ENCODE results near the gene MOV10L1. TPM values are rescaled to one million over a fixed set of nuclear protein-coding genes. Genes with fewer than 3 reads are reported as not detected.
A peak's percentile ranks its signal among the peaks of the same experiment; 100 is the strongest.

The MOV10L1 gene
- total and polyA plus RNA-seq, 9 of the 15 experiments (the other 6 are each of a cell fraction or from before 2014, with no cell fraction given) = 0.06 to 0.43 (median 0.15) TPM

- TF ChIP-seq FOXM1 (IDR thresholded peaks at IDR 0.05; ENCODE audit: low read depth) (no peak), FOXM1 (CRISPR knock-in tag; IDR thresholded peaks at IDR 0.05; ENCODE audit: low read depth) (no peak), BACH1 (tag; IDR thresholded peaks at IDR 0.05) (no peak), FIP1L1 (IDR thresholded peaks at IDR 0.05; ENCODE audit: low read depth, low read length, poor library complexity, severe bottlenecking) (peak; percentile 17), KDM2B (CRISPR knock-in tag; IDR thresholded peaks at IDR 0.05) (no peak), ELF1 (tag; IDR thresholded peaks at IDR 0.05) (peak; percentile 63; the same call in 1 of the 2 replicates), THAP12 (CRISPR knock-in tag; IDR thresholded peaks at IDR 0.05) (no peak), ZBTB12 (CRISPR knock-in tag; IDR thresholded peaks at IDR 0.05) (peak; percentile 31; the same call in 1 of the 2 replicates), KHSRP (IDR thresholded peaks at IDR 0.05) (no peak), ZNF780A (CRISPR knock-in tag; IDR thresholded peaks at IDR 0.05) (no peak), GTF2B (IDR thresholded peaks at IDR 0.05; ENCODE audit: extremely low read depth, insufficient read length) (no peak), TOE1 (IDR thresholded peaks at IDR 0.05; ENCODE audit: borderline replicate concordance) (no peak), TOE1 (CRISPR knock-in tag; IDR thresholded peaks at IDR 0.05; ENCODE audit: borderline replicate concordance, low read depth) (no peak), ELK3 (CRISPR knock-in tag; IDR thresholded peaks at IDR 0.05) (no peak), HMG20A (CRISPR knock-in tag; conservative IDR thresholded peaks at IDR 0.05) (no peak), ZNF146 (CRISPR knock-in tag; IDR thresholded peaks at IDR 0.05; ENCODE audit: unreplicated experiment) (no peak), TEAD4 (IDR thresholded peaks at IDR 0.05; ENCODE audit: low read length) (no peak), TEAD4 (CRISPR knock-in tag; IDR thresholded peaks at IDR 0.05; ENCODE audit: borderline replicate concordance) (no peak), KLF6 (CRISPR knock-in tag; IDR thresholded peaks at IDR 0.05; ENCODE audit: borderline replicate concordance) (peak; percentile 94), TARDBP (IDR thresholded peaks at IDR 0.05) (no peak), KDM5B (IDR thresholded peaks at IDR 0.05; ENCODE audit: insufficient replicate concordance, low read depth, low read length) (no peak), CXXC5 (CRISPR knock-in tag; IDR thresholded peaks at IDR 0.05) (peak; percentile 64), SAFB2 (IDR thresholded peaks at IDR 0.05; ENCODE audit: borderline replicate concordance, low read depth, low read length, severe bottlenecking) (no peak), CREB1 (IDR thresholded peaks at IDR 0.05) (peak; percentile 44; the same call in 1 of the 2 replicates), CREB1 (CRISPR knock-in tag; IDR thresholded peaks at IDR 0.05) (peak; percentile 78; the same call in 1 of the 2 replicates)
Observed at GRCh38 chr22:50190182-50190940, 100.6 kb downstream of the MOV10L1 start (continued).

Measured in K562 (cell line).